GM12801 (cell line): ENCODE results near the gene PIK3AP1.

Experiments
- CTCF ChIP-seq: IDR thresholded peaks from one replicate; pipeline ENCODE4 v1.5.1; 2011; ENCODE audit warnings: control low read depth; ENCODE audit not compliant: insufficient read length; ENCODE audit errors: extremely low read depth

The PIK3AP1 gene

GRCh38 chr10:96612055-96612830 lies 108.1 kb downstream of the PIK3AP1 start:
- no peak for TF ChIP-seq CTCF

- TF ChIP-seq CTCF: no peak
Observed at GRCh38 chr10:96610817-96611216, 109.5 kb downstream of the PIK3AP1 start.

- no peak for TF ChIP-seq CTCF
Observed at GRCh38 chr10:96609510-96609909, 110.8 kb downstream of the PIK3AP1 start.

- no peak for TF ChIP-seq CTCF
Observed at GRCh38 chr10:96608805-96609204, 111.5 kb downstream of the PIK3AP1 start.

GRCh38 chr10:96608262-96608661 lies 112.1 kb downstream of the PIK3AP1 start:
- TF ChIP-seq CTCF: no peak

- no peak for TF ChIP-seq CTCF
Observed at GRCh38 chr10:96606946-96607345, 113.4 kb downstream of the PIK3AP1 start.

GRCh38 chr10:96606216-96606615 lies 114.1 kb downstream of the PIK3AP1 start:
- no peak for TF ChIP-seq CTCF
